Amniotic epithelial cell (primary cell): Measurements from ENCODE around the gene SKOR2.
A peak's percentile ranks its signal among the peaks of the same experiment; 100 is the strongest.

ENCODE experiments used
- DNase-seq: peaks from one replicate; pipeline ENCODE4 v3.0.0-alpha.2; 2010; ENCODE audit warnings: low read depth

The SKOR2 gene, protein sequence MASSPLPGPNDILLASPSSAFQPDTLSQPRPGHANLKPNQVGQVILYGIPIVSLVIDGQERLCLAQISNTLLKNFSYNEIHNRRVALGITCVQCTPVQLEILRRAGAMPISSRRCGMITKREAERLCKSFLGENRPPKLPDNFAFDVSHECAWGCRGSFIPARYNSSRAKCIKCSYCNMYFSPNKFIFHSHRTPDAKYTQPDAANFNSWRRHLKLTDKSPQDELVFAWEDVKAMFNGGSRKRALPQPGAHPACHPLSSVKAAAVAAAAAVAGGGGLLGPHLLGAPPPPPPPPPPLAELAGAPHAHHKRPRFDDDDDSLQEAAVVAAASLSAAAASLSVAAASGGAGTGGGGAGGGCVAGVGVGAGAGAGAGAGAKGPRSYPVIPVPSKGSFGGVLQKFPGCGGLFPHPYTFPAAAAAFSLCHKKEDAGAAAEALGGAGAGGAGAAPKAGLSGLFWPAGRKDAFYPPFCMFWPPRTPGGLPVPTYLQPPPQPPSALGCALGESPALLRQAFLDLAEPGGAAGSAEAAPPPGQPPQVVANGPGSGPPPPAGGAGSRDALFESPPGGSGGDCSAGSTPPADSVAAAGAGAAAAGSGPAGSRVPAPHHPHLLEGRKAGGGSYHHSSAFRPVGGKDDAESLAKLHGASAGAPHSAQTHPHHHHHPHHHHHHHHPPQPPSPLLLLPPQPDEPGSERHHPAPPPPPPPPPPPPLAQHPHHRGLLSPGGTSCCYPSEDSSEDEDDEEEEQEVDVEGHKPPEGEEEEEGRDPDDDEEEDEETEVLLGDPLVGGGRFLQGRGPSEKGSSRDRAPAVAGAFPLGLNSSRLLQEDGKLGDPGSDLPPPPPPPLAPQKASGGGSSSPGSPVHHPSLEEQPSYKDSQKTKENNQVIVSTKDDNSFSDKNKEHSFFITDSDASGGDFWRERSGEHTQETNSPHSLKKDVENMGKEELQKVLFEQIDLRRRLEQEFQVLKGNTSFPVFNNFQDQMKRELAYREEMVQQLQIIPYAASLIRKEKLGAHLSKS

DNA sequence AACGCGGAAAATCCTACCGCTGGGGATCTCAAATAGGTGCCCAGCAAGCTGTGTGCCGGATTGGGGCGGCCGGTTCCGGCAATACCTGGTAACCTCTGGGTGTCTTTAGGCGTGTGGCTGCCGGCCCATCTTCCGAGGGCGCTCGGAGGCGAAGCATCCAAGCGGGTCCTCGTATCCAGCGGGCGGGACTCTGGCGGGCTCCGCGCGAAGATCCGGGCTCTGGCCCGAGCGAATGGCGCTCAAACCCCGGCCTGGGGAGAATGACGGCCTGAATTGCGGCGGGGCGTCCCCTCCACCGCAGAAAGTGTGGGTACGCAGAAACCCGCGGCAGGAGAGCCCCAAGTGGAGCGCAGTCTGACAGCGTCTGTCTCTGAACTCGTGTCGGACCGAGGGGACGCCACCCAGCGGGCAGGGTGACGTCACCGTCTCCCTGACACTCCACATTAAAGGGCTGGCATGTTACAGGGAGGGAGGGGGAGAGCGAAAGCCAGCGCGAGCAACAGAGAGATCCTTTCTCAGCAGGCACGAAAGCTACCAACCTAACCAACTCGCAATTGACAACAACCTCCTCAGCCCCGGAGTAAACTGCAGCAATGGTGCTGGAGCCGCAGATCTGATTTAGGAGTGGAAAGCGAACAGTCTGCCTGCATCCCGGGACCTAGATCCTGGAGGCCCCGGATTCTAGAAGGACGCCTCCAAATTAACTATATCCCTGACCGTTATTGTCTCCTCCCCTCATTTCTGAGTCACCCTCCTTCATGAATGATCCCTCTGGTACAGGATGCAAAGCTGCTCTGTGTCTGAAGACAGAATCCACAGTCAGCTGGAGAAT is at the start of gene SKOR2:
Gene SKOR2 (minus strand): TSS at position 372 of the 832 bp plus-strand sequence. CDS start 2,477 bp downstream, outside the sequence.
- DNase-seq = no peak

DNA sequence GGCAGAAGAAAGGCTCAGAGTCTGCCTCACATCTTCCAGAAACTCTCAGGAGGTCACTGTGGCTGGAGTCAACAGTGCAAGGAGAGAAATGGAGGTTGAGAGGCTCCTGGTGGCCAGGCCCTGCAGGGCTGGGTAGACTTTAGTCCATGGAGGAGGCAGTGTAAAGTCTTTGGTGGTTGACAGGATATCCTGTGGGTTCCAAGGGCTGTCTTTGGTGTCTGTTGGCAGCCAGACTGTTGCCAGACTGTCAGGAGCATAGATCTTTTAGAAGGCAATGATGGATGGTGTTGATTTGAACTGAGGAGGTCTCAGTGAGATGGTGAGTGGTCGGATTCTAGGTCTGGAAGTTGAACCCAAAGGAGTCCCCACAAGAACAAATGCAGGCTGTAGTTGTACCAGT is 45.0 kb upstream of the SKOR2 start:
- DNase-seq = no peak

DNA sequence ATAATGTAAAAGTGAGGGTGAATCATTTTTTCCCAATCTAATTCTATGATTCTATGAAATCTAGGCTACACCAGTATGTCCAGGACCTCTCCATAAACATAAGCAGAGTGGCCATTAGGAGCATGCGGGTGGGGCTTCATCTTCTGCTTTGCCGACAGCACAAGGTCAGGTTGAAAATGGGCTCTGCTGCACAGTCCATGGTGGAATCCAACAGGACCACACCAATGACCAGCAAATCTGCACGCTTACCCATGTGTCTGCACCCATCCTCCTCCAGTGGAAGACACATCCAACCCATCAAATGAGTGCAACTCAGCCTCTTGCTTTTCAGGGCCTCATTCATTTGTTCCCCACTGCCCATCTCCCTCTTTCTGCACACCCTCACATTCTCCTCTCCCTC is 43.3 kb upstream of the SKOR2 start:
- DNase-seq = no peak

DNA sequence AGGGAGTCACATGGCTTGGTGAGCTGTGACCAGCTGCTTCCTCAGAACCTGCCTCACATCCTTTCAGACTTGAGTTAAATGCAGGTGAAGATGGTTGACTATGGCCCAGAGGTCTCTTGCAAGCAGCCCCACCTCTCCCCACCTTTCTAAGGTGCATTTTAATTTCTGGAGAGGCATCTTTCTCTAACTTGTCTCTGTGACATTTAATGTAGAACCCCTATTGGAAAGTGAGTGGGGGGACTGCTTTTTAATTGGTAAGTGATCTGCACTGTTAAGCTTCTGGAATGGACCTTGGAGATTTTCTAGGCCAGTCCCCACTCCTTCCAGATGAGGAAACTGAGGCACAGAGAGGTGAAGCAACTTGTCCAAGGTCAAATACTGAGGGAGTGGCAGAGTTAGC is 37.3 kb upstream of the SKOR2 start:
- no peak for DNase-seq

DNA sequence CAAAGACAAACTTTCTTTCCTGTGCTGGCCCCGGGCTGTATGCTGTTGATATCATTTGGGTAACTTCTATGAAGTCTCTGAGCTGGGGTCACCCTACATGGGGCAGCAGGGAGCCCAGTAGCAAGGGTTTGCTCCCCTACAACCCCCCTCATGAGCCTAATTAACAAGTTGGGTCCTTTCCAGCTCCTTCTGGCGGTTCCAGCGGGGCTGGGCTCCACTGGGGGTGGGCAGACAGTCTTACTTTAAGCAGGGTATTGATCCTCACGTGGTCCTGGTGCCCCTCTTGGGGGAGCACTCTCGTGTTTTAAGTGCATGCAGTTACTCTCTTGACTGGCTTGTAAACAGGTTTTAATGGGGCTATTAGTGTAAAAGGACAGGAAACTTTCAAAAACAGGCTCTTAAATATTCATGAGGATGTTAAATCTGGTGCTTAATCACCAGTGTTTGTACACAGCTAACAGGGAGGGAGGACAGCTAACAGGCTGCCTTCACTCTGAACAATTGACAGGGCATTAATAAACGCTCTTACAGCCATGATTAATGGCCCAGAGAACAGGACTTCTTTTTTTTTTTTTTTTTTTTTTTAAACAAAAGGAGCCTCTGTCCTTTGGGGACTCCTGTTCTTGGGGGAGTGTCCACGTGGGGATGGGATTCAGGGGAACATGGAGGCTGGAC is 36.6 kb upstream of the SKOR2 start:
- no peak for DNase-seq

DNA sequence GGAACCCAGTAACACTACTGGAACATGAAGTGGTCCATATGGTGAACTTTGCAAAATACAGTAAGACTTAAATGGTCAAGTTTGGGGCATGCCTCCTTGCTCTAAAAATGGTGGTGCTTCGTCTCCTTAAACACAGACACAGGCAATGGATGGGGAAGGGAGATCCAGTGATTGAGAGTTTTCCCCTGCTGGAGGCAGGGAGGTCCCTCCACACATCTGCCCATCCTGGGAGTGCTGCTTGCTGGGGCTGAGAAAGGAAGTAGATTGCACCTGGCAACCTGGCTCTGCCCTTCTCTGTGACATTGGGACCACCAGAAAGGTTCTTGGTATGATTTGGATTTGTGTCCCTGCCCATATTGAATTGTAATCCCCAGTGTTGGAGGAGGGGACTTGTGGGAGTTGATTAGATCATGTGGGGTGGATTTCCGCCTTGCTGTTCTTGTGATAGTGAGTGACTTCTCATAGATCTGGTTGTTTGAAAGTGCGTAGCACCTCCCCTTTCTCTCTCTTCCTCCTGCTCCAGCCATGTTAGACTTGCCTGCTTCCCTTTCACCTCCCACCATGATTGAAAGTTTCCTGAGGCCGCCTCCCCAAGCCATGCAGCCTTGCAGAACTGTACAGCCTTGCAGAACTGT is 35.4 kb upstream of the SKOR2 start:
- DNase-seq = no peak

DNA sequence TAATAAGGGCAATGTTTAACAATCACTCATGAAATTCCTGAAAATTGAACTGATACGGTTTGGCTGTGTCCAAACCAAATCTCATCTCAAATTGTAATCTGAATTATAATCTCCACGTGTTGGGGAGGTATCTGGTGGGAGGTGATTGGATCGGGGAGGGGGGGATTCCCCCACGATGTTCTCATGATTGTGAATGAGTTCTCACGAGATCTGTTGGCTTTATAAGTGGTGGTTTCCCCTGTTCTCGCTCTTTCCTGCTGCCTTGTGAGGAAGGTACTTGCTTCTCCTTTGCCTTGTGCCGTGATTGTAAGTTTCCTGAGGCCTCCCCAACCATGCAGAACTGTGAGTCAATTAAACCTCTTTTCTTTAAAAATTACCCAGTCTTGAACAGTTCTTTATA is 34.0 kb upstream of the SKOR2 start:
- no peak for DNase-seq

DNA sequence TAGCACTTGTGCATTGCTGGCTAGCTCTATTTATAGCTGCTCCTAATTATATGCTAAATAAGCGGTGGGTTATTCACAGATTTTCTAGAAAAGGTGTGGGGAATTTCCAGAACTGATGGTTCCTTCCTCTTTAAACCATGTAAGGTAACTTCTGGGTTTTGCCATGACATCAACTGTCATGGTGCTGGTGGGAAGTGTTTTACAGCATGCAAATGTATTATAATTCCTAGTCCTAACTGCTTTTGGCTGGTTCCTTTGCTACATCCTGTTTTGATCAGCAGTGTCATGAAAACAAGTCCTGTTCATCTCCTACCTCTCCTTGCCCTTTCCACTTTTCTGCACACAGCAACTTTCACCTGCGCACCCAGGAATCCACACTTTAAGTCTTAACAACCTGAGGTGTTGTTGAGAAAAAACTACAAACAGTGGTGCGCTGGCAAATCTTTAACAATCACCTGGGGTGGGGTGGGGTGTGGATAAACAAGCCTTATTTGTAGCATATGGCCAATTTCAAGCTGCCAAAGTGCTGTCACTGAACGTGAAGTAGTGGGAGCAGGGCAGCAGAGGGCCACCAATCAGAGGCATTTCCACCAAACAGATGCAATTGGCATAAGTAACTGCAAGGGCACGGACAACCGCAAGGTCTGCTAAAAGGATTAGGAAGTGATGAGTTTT is 33.4 kb upstream of the SKOR2 start:
- DNase-seq = no peak

DNA sequence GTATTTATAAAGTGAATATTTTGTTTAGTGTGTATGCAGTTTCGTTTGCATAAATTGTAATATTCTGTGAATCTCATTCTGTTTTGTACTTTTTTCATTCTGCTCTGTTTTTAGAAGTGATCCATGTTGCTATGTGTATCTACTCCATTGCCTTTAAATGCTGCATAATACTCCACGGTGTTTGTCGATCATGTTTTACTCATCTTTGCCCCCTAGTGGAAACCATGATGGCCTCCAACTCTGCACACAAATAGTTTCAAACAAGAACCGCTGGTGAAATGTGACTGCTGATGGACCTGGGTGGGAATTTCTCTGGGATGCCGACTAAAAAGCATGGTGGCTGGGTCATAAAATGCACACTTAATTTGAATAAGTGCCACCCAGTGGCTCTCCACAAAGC is 32.0 kb upstream of the SKOR2 start:
- DNase-seq = peak; percentile 5

DNA sequence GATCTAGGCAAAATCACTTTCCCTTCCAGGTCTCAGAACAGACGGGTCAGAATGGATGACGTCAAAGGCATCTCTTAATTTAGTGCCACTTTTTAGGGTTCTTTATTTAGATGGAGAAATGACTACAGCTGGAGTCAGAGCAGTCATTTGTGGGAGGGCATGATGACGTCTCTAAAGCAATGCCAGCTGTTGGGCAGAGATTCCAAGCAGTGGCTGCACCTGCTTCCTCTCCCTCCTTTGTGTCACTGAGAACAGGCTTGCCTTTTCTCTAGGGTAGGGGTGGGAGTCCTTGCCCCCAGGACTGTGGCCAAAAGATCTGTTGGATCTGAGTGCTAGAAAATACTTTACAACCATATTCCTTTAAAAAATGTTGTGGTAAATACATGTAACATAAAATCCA is 28.7 kb upstream of the SKOR2 start:
- no peak for DNase-seq

DNA sequence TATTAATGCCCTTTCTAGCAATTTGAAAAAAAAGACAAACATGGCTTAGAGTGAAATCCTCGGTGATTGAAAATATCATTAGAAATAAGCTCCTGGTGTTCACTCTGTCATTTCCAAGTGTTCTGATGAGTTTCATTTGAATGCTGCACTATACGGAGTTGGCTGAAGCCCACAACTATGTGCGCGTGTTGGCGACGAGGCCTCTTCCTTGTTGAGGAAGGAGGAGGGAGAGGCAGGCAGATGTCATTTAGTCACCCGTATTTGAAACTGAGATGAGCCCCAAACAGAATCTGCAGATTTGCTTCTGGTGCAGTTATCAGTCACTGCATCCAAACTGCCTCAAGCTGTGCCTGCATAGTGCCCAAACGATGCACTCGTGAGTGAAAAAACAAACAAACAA is 23.5 kb upstream of the SKOR2 start:
- no peak for DNase-seq

DNA sequence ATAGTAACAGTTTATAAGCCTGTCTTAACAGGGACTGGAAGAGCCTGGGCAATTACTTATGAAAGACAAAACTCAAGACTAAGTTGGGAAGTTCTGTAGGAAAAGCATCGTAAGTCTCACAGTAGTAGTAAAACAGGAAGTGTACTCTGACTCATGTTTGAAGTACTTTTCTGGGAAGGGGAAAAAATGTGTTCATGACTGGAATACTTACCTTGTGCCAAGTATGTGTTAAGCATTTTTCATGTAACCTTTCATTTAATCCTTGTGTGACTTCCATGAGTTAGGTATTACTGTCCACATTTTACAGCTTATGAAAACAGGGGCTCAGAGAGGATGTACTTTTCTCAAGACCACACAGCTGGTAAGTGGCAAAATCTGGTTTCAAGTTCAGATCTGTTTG is 13.7 kb upstream of the SKOR2 start:
- peak; percentile 36 for DNase-seq

DNA sequence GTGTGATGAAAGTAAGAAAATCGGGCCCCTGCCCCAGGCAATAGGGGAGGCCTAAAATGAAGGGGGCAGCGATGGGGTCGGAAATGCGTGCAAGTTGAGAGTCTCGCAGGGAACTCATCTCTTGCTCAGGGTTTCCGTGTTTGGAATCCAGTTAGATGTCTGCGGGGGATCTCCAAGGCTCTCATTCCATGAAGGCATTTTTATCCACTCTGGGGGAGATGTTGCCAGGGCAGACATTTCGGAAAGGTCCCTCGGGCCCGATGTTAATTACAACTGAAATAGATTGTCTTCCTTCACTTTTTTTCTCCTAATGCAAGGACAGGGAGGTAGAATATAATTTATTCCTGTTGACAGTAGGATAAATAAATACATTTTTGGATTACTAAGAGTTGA is 12.8 kb upstream of the SKOR2 start:
- DNase-seq = no peak

DNA sequence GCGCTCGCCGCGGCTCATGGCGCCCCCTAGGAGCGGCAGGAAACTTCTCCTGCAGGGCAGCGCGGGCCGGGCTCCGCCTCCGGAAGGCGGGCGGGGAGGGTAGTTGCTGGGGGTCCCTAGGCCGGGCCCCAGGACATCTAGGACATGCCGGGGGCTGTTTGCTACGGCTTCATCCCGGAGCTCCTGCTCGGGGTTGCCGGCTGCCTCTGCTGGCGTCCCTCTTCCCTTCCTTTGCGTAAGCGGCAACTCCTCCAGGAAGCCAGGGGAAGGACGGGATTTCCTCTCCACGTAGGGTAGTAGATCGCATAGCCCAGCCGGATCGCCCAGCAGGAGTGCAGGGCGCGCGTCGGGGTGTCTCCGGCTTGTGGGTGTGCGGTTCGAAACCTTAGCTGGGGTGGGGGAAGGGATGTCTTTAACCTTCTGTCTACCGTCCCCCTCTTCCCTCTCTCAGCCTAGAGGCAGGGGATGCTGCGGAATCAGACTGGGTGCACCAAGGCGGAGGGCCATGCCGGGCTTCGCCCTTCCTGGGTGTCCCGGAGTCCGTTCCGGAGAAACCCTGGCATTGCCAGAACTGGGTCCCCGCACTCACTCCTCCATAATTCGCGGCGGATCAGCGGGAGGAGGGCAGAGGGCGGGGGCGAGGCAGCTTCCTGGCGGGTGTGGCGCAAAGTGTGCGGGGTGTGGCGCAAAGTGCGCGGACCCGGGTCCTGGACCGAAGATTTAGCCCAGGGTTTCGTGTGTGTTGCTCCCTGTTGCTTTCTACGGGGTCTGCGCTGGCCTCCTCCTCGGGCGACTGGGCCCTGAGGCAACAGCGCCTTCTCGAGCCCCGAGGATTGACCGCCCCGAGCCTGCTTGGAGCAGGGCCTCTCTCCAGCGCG is 12.2 kb upstream of the SKOR2 start:
- DNase-seq = no peak

DNA sequence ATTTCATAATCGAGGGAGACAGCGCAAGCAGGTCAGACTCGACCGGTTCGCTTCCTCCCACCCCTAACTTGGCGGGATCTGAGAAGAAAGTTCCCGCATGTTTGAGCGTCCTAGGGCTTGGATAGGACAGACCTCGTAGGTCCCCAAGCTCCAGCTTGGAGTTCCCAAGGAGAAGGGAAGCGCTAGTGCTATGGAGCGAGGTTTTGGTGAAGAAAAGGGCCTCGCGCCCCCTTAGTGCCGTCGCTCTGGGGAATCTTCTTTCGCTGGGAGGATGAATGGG is 11.6 kb upstream of the SKOR2 start:
- no peak for DNase-seq

DNA sequence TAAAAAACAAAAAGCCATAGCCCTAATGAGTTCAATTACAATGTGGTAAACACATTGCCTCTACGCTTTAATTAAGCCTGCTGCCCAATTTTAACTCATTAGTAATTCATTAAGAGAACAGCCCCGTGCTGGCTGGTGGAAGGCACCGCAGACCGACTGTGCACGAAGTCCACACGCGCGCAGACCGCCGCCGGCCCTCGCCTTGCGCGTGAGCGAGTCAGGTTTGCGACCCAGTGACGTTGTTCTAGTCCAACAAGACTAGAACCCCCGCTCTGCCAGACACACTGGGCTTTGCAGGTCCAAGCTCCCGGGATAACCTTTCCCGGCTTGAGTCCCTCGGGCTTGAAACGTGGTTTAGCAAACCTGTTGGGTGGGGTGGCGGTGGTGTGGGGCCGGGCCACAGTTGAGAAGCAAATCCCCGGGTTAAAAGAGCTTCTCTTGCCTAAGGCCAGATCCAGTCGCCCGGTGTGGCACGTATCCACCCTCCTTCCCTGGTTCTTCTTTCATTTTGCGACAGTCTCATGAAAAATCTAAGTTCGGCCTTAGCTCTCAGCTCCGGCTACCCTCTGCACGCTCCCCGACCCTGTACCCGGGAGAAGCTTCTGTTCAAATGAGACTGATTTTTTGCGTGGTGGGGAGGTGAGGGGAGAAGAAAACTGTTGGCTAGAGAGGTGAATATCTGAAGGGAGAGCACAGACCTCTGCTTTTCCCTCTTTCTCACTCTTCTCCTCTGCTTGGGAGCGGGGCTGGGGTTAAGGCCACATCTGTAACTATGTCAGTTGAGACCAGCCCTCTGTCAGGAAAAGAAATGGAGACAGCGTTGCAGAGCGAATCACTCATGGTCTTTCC is 11.1 kb upstream of the SKOR2 start:
- DNase-seq = no peak

DNA sequence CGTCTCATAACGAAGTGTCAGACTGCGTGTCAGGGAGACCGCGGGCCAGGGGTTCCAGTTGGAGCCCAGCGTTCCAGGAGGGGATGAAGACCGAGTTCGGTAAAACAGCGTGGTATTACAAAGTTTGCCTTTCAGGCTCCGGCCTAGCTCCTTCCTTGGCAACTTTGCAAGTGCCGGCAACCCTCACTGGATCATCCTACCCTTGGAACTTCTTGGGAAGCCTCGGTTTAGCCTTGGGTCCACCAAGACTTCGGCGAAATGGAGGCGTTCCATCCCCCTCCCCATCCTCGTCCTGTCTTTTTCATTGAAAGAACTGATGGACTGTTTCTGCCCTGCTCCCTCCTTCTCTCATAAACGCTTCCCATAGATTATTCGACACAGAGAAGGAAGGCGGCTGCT is 10.4 kb upstream of the SKOR2 start:
- no peak for DNase-seq

DNA sequence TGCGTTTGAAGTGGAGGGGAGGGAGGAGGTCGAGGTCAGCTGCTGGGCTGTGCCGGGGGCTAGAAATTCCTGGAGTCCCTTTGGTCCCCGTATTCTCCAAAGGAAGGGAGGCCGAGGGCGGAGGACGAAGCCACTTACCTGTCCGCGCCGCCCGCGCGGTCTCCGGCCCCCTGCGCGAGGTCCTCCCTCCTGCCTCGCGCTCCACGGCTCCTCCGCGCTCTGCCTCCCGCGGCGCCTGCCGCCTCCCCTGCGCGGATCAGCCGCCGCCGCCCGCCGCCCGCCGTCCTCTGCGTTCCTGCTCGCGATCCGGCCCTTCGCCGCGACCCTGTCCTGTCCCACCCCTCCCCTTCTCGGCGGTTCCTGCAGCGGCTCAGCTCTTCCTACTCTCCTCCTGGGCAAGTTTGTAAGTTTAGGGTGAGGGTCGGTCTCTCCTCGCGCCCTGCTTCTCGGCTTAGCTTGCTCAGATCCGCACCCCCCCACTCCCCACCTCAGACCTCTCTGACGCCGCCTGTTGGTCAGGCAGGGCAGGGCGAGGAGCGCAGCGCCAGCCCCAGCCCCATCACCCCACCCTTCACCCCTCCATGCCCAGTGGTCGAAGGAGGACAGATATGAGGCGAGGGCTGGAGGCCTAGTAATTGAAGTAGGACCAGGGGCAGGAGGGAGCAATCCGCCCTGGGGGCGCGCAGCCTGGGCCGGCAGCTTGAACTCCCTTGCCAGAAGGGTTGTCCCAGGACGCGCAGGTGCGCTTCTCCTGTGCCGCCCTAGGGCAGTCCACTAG is 9.7 kb upstream of the SKOR2 start:
- no peak for DNase-seq
